GM19438 (cell line): ENCODE measurements around the gene ABI1.
A peak's percentile ranks its signal among the peaks of the same experiment; 100 is the strongest.
"Not testable (repeated sequence)": the region's sequence is repeated elsewhere in the genome, so short reads cannot be mapped to it uniquely, and the experiment has no call there.

Experiments used
- ATAC-seq: cut with Tn5 transposase; IDR thresholded peaks from one replicate; pipeline ENCODE4 v1.9.1; 2021; ENCODE audit warnings: low read depth; ENCODE audit not compliant: unreplicated experiment

The ABI1 gene

GRCh38 chr10:26805567-26806245, 55.1 kb downstream of the ABI1 start:
- ATAC-seq: no peak

GRCh38 chr10:26804418-26805393, 56.1 kb downstream of the ABI1 start:
- ATAC-seq: no peak

GRCh38 chr10:26803849-26804248, 56.9 kb downstream of the ABI1 start:
- no peak for ATAC-seq

- no peak for ATAC-seq
Measured at GRCh38 chr10:26802527-26802926, 58.2 kb downstream of the ABI1 start.

GRCh38 chr10:26801831-26802230, 58.9 kb downstream of the ABI1 start:
- ATAC-seq: no peak

- ATAC-seq: no peak
Measured at GRCh38 chr10:26801274-26801673, 59.5 kb downstream of the ABI1 start.

GRCh38 chr10:26800468-26800867, 60.3 kb downstream of the ABI1 start:
- ATAC-seq: no peak

GRCh38 chr10:26799342-26799741, 61.4 kb downstream of the ABI1 start:
- ATAC-seq: no peak

GRCh38 chr10:26798298-26798697, 62.5 kb downstream of the ABI1 start:
- ATAC-seq: no peak

GRCh38 chr10:26797340-26797739, 63.4 kb downstream of the ABI1 start:
- ATAC-seq: no peak

GRCh38 chr10:26792758-26793495, 67.8 kb downstream of the ABI1 start:
- ATAC-seq: no peak

GRCh38 chr10:26790221-26790995, 70.3 kb downstream of the ABI1 start:
- ATAC-seq: no peak

GRCh38 chr10:26789779-26790178, 71.0 kb downstream of the ABI1 start:
- ATAC-seq: not testable (repeated sequence)

- no peak for ATAC-seq
Measured at GRCh38 chr10:26787362-26787761, 73.4 kb downstream of the ABI1 start.

- no peak for ATAC-seq
Measured at GRCh38 chr10:26781797-26782196, 79.0 kb downstream of the ABI1 start.

- ATAC-seq: peak; percentile 11
Measured at GRCh38 chr10:26780793-26781601, 79.8 kb downstream of the ABI1 start.

- peak; percentile 55 for ATAC-seq
Measured at GRCh38 chr10:26780106-26780792, 80.5 kb downstream of the ABI1 start.

- no peak for ATAC-seq
Measured at GRCh38 chr10:26779176-26779860, 81.4 kb downstream of the ABI1 start.
